Vagina (tissue), 2 donors: ENCODE results near the gene ZMYM5.

Source experiments
- POLR2A ChIP-seq, 2 donors: fragments of 450-650 bp; IDR thresholded peaks; one replicate each; pipeline ENCODE4 v1.6.1; 2017; ENCODE audit warnings: antibody characterized with exemption in 2 of 2, mild to moderate bottlenecking in 2 of 2, moderate library complexity in 2 of 2
- POLR2AphosphoS5 ChIP-seq, 2 donors: sonication (generic); formaldehyde crosslinking; IDR thresholded peaks; one replicate each; pipeline ENCODE4 v1.9.0; 2017; ENCODE audit warnings: antibody characterized with exemption in 2 of 2, mild to moderate bottlenecking in 2 of 2, low read depth in 1 of 2; ENCODE audit not compliant: insufficient read depth in 1 of 2
- TF ChIP-seq, protein P1 (sequence below), 3 experiments: fragments of 450-650 bp in 2 of 3; fragments of 200-600 bp in 1 of 3; sonication (generic) in 1 of 3; IDR thresholded peaks; one replicate each; pipeline ENCODE4 v1.5.1; 2017 to 2019; ENCODE audit warnings: antibody characterized with exemption in 3 of 3, mild to moderate bottlenecking in 2 of 3, moderate library complexity in 2 of 3

GRCh38 chr13:19810996-19811881 is 52.2 kb downstream of the ZMYM5 start:
- TF ChIP-seq, protein P1, sequence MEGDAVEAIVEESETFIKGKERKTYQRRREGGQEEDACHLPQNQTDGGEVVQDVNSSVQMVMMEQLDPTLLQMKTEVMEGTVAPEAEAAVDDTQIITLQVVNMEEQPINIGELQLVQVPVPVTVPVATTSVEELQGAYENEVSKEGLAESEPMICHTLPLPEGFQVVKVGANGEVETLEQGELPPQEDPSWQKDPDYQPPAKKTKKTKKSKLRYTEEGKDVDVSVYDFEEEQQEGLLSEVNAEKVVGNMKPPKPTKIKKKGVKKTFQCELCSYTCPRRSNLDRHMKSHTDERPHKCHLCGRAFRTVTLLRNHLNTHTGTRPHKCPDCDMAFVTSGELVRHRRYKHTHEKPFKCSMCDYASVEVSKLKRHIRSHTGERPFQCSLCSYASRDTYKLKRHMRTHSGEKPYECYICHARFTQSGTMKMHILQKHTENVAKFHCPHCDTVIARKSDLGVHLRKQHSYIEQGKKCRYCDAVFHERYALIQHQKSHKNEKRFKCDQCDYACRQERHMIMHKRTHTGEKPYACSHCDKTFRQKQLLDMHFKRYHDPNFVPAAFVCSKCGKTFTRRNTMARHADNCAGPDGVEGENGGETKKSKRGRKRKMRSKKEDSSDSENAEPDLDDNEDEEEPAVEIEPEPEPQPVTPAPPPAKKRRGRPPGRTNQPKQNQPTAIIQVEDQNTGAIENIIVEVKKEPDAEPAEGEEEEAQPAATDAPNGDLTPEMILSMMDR (IDR thresholded peaks at IDR 0.05), result no peak
- TF ChIP-seq POLR2AphosphoS5 (IDR thresholded peaks at IDR 0.05; ENCODE audit: insufficient read depth in 1 of 2, low read depth in 1 of 2), result no peak
- TF ChIP-seq POLR2A (IDR thresholded peaks at IDR 0.05), result no peak
